ENCODE results near the gene INTS13. TPM values are rescaled to one million over a fixed set of nuclear protein-coding genes. Genes with fewer than 3 reads are reported as not detected.

Gene INTS13
- total RNA-seq, 2 donors from 2014 or later = 16.4 to 27.0 TPM

DNA sequence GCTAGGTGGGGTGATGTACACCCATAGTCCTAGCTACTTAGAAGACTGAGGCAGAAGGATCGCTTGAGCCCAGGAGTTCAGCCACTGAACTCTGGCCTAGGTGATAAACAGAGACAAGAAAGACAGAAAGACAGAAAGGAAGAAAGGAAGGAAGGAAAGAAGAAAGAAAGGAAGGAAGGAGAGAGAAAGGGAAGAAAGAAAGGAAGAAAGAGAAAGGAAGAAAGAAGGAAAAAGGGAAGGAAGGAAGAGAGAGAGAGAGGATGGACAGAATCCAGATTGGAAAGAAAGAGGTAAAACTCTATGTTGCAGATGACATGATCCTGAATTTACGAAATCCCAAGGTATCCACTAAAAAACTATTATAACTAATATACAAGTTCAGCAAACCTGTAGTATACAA, 8.2 kb downstream of the INTS13 start:
- DNase-seq (ENCODE audit: low spot score) = no peak
- no peaks in the 10 kb centered on the region for H3K9me3 ChIP-seq
- H3K4me1 ChIP-seq = no peaks in the 10 kb centered on the region
- no peak overlapping the region for H3K4me3 ChIP-seq
- H3K36me3 ChIP-seq = peaks cover 7% of the 10 kb centered on the region
- H3K27me3 ChIP-seq = no peaks in the 10 kb centered on the region
- TF ChIP-seq CTCF (IDR thresholded peaks at IDR 0.05) = no peak
- no peak overlapping the region for H3K27ac ChIP-seq

DNA sequence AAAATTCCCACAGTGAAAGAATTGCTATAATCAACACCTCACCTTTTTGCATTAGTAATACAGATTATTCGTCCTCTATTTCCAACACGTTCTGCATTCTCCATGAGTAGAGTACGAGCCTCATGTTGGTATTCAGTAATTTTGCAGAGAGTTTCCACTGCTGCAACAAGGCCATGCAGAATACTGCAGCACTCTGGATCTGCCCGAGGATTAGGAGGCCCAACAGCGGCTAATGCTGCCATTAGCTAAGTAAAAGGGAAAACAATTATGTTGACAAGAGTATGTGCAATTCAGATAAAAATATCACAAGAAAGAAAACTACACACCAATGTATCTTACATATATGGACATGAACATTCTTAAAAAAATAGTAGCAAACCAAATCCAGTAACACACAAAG, 9.1 kb downstream of the INTS13 start:
- Histone ChIP-seq H3K4me1 (no peaks in the 10 kb centered on the region), H3K27ac (no peak overlapping the region), H3K4me3 (no peak overlapping the region), H3K36me3 (peaks cover 13% of the 10 kb centered on the region), H3K9me3 (no peaks in the 10 kb centered on the region), H3K27me3 (no peaks in the 10 kb centered on the region)
- no peak for TF ChIP-seq CTCF (IDR thresholded peaks at IDR 0.05)
- DNase-seq (ENCODE audit: low spot score) = no peak

- no peak for DNase-seq (ENCODE audit: low spot score)
- Histone ChIP-seq H3K36me3 (peaks cover 28% of the 10 kb centered on the region), H3K27ac (no peak overlapping the region), H3K4me3 (no peak overlapping the region), H3K9me3 (no peaks in the 10 kb centered on the region), H3K4me1 (no peaks in the 10 kb centered on the region), H3K27me3 (no peaks in the 10 kb centered on the region)
- no peak for TF ChIP-seq CTCF (IDR thresholded peaks at IDR 0.05)
These were observed 15.9 kb downstream of the INTS13 start for GRCh38 chr12:26921886-26922285.

DNA sequence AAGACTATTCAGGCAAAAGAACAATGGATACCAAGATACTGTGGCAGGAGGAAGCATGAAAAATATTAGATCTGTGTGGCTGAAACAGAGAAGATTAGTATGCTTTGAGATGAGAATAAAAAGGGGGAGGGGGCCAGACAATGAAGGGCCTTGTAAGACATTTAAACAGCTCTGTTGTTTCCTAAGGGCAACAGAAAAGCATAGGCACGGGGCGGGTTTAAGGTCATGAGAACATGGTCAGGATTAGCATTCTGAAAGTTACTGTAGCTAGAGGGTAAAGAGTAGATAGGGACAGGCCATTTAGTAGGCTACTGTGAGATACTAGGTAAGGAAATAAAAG, 18.6 kb downstream of the INTS13 start:
- H3K27ac ChIP-seq = no peak overlapping the region
- H3K27me3 ChIP-seq = no peaks in the 10 kb centered on the region
- no peaks in the 10 kb centered on the region for H3K9me3 ChIP-seq
- H3K36me3 ChIP-seq = peaks cover 30% of the 10 kb centered on the region
- no peak for DNase-seq (ENCODE audit: low spot score)
- H3K4me3 ChIP-seq = no peak overlapping the region
- no peaks in the 10 kb centered on the region for H3K4me1 ChIP-seq
- no peak for TF ChIP-seq CTCF (IDR thresholded peaks at IDR 0.05)

- TF ChIP-seq CTCF (IDR thresholded peaks at IDR 0.05) = no peak
- Histone ChIP-seq H3K27me3 (no peaks in the 10 kb centered on the region), H3K9me3 (no peaks in the 10 kb centered on the region), H3K4me3 (no peak overlapping the region), H3K4me1 (no peaks in the 10 kb centered on the region), H3K36me3 (peaks cover 30% of the 10 kb centered on the region), H3K27ac (no peak overlapping the region)
- no peak for DNase-seq (ENCODE audit: low spot score)
These were observed 19.2 kb downstream of the INTS13 start for GRCh38 chr12:26918321-26919215.

DNA sequence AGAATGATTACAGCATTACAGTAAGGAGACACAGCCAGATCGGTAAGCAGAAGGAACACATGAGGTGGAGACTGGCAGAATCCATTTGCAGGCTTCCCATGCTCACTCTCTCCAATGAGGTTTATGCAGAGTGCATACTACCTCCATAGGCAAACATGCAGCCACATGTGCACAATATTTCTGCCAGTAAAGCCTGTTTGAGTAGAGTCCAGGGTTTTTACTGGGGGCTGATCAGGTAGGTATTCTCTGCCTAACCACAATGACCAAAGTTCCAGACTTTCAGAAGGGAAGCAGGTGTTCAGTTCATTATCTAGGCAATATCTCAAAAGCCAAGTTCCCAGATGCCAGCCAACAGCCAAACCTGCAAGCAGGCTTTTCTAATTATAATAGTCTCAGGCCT, 31.1 kb downstream of the INTS13 start:
- Histone ChIP-seq H3K36me3 (peaks cover 23% of the 10 kb centered on the region), H3K9me3 (peaks cover 0 to 5% of the 10 kb centered on the region in 2 donors)

More for the DNA sequence above, 31.1 kb downstream of the INTS13 start:
- Histone ChIP-seq H3K4me3 (no peak overlapping the region), H3K27me3 (no peaks in the 10 kb centered on the region), H3K4me1 (no peaks in the 10 kb centered on the region), H3K27ac (no peak overlapping the region)
- no peak for TF ChIP-seq CTCF (IDR thresholded peaks at IDR 0.05)
- no peak for DNase-seq (ENCODE audit: low spot score)

Data from right atrium auricular region (tissue), 2 donors.